Breast epithelium (tissue), 3 donors: ENCODE data around the gene ANKRD44.

Source experiments
- CTCF ChIP-seq, 3 donors: fragments of 450-650 bp; IDR thresholded peaks; one replicate each; pipeline ENCODE4 v1.5.1; 2016 to 2017; ENCODE audit warnings: antibody characterized with exemption in 3 of 3, mild to moderate bottlenecking in 3 of 3, moderate library complexity in 3 of 3
- POLR2A ChIP-seq: fragments of 450-650 bp; IDR thresholded peaks from one replicate; pipeline ENCODE4 v1.6.1; 2016; ENCODE audit warnings: antibody characterized with exemption, mild to moderate bottlenecking, moderate library complexity
- POLR2AphosphoS5 ChIP-seq, 3 donors: sonication (generic); formaldehyde crosslinking; IDR thresholded peaks; one replicate each; pipeline ENCODE4 v1.6.1; 2017; ENCODE audit warnings: antibody characterized with exemption in 3 of 3

GRCh38 chr2:197113275-197113711 is 197.3 kb downstream of the ANKRD44 start:
- no peak for TF ChIP-seq POLR2AphosphoS5 (IDR thresholded peaks at IDR 0.05)
- TF ChIP-seq CTCF (IDR thresholded peaks at IDR 0.05) = peak in 2 of 3 donors; percentile 37 to 51
- no peak for TF ChIP-seq POLR2A
